ENCODE data around the gene NKX6-1. TPM values are rescaled to one million over a fixed set of nuclear protein-coding genes. Genes with fewer than 3 reads are reported as not detected.

The NKX6-1 gene
- total RNA-seq, 1 donor from 2014 or later = 14.6 TPM

DNA sequence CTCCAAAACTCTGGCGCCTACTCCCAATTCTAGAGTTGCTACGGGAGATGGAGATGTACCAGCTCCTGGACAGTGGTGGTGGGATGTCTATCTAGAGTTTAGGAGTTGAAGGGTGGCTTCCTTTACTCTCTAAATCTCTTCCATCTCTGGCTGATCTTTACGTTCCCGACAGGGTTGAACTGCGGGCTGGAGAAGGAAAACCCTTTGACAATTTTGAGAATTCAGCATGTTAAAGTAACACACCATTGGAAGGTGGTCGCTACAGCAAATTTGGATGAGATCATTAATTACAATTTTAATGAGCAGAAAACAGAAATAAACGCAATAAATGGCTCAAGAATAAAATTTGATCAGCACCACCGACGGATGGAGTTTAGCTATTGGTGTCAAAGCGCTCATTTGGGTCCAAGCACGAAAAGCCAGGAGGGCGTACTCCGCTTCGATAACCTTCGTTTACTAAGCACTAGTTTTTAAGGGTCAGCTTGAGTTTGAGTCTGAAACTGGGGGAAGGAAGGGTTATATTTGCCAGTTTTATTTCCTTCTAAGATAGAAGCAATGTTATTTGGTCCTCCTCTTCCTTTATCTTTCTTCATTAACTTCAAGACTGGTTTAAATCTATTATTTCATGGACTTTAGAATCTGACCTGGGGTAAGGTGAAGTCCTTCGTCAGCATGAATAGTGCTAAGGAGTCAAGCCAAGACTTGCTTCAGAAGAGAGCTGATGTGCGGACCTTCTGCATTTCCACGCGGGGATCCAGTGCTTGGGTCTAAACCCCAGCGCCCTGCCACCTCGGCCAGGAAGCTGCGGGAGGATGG lies 1.5 kb upstream of the NKX6-1 start:
- Mint-ChIP-seq H3K27ac (ENCODE audit: unreplicated experiment) (peak overlapping the region; percentile 59), H3K9me3 (ENCODE audit: unreplicated experiment) (no peaks in the 10 kb centered on the region), H3K4me3 (ENCODE audit: unreplicated experiment) (peak overlapping the region; percentile 76), H3K4me1 (ENCODE audit: unreplicated experiment) (peaks cover 42% of the 10 kb centered on the region), H3K27me3 (ENCODE audit: unreplicated experiment) (peaks cover 32% of the 10 kb centered on the region), H3K36me3 (ENCODE audit: low read depth, unreplicated experiment) (peaks cover 9% of the 10 kb centered on the region)
- TF ChIP-seq CTCF (IDR thresholded peaks at IDR 0.05; ENCODE audit: unreplicated experiment) = no peak
- no peak for DNase-seq (ENCODE audit: low spot score)

GRCh38 chr4:84499624-84499982 lies 511 bp upstream of the NKX6-1 start:
- Mint-ChIP-seq H3K27me3 (ENCODE audit: unreplicated experiment) (peaks cover 37% of the 10 kb centered on the region), H3K9me3 (ENCODE audit: unreplicated experiment) (no peaks in the 10 kb centered on the region), H3K4me3 (ENCODE audit: unreplicated experiment) (peak overlapping the region; percentile 76), H3K36me3 (ENCODE audit: low read depth, unreplicated experiment) (peaks cover 16% of the 10 kb centered on the region), H3K4me1 (ENCODE audit: unreplicated experiment) (peaks cover 47% of the 10 kb centered on the region), H3K27ac (ENCODE audit: unreplicated experiment) (no peak overlapping the region)
- DNase-seq (ENCODE audit: low spot score) = no peak
- no peak for TF ChIP-seq CTCF (IDR thresholded peaks at IDR 0.05; ENCODE audit: unreplicated experiment)

DNA sequence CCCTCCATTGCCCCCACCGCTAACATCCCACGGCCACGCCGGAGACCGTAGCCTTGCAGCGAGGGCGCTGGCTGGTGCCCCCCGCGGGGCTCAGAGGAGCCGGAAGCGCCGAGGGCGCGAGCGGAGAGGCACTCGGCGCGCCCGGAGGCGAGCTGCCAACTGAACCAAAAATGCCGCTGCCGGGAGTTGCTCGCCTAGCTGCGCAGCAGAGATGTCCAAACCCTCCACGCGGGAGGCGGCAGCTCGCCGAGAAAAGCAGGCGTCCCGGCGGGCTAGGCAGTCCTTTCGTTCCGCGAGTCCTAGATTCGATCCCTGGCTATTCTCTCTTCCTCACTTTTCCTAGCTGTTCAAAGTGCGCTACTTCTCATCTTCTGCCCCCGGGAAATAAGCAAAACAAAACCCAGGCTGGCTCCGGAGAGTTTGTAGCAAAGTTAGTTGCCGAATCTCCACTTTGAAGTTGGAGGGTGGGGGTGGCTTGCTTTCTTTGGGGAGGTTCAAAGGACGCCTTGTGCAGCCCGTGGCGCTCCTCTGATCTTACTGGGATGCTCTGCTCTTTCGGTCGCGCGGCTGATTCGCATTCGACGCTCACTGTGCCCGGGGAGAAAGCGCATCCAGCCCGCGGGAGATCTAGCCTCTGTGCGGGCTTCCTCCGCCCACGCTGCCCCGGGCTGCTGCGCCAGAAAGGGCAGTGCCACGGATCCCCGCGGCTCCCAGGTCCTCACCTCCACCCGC lies 723 bp downstream of the NKX6-1 start:
- no peak for DNase-seq (ENCODE audit: low spot score)
- Mint-ChIP-seq H3K27me3 (ENCODE audit: unreplicated experiment) (peaks cover 43% of the 10 kb centered on the region), H3K4me3 (ENCODE audit: unreplicated experiment) (peak overlapping the region; percentile 95), H3K4me1 (ENCODE audit: unreplicated experiment) (peaks cover 47% of the 10 kb centered on the region), H3K27ac (ENCODE audit: unreplicated experiment) (no peak overlapping the region), H3K9me3 (ENCODE audit: unreplicated experiment) (no peaks in the 10 kb centered on the region), H3K36me3 (ENCODE audit: low read depth, unreplicated experiment) (peaks cover 19% of the 10 kb centered on the region)
- TF ChIP-seq CTCF (IDR thresholded peaks at IDR 0.05; ENCODE audit: unreplicated experiment) = no peak

DNA sequence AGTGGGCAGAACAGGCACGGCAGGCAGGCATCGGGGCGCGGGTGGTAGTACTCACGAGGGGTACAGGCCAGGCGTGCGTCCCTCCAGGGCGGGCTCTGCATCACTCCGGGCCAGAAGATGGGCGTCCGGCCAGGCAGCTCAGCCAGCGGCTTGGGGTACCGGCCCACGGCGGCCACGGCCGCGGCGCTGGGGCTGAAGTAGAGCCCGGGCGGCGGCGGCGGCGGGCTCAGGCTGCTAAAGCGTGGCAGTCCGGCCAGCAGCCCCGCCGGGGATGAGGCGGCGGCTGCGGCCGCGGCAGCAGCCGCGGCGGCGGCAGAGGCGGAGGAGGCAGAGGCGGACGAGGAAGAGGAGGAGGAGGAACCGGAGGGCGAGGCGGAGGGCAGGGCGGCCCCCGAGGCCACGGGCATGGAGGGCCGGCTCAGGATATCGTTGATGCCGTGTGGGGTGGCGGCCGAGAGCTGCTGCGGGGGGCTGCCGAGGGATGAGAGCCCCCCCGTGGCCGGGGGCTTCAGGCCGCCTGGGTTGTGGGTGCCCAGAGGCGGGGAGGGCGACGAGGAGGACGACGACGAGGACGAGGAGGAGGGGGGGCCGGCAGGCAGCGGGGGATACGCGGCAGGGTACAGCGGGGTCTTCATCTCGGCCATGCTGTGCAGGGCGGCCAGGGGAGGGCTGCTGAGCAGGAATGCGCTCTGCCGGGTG lies 1.4 kb downstream of the NKX6-1 start:
- H3K27ac Mint-ChIP-seq (ENCODE audit: unreplicated experiment) = no peak overlapping the region
- peaks cover 43% of the 10 kb centered on the region for H3K27me3 Mint-ChIP-seq (ENCODE audit: unreplicated experiment)
- H3K4me1 Mint-ChIP-seq (ENCODE audit: unreplicated experiment) = peaks cover 43% of the 10 kb centered on the region
- no peaks in the 10 kb centered on the region for H3K9me3 Mint-ChIP-seq (ENCODE audit: unreplicated experiment)
- peaks cover 22% of the 10 kb centered on the region for H3K36me3 Mint-ChIP-seq (ENCODE audit: low read depth, unreplicated experiment)
- TF ChIP-seq CTCF (IDR thresholded peaks at IDR 0.05; ENCODE audit: unreplicated experiment) = no peak
- no peak for DNase-seq (ENCODE audit: low spot score)
- peak overlapping the region; percentile 79 for H3K4me3 Mint-ChIP-seq (ENCODE audit: unreplicated experiment)
